ENCODE data around the gene EVI2A. TPM values are rescaled to one million over a fixed set of nuclear protein-coding genes. Genes with fewer than 3 reads are reported as not detected.

The EVI2A gene
- total RNA-seq (2014; rRNA removed; shearing (Covaris generic); ENCODE audit: low replicate concordance): not detected in 2 replicates

DNA sequence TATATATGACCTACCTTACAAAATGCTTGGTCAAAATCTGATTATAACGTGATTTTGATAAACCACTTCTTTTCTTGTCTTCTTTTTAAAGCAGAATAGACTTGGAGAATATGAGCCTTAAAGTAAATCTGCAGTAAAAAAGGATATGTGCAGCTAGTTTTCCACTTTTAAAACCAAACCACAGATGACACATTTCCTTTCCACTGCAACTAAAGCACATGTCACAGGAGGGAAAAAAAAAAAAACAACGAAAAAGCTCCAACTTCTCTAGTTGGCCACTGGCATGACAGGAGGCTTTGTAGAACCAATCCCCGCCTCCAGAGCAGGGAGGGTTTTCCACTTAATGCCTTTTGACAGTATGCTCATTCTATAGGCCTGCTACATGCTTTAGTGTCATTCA lies at the start of gene EVI2A:
EVI2A (minus strand) TSS at position 142 of the 400 bp plus-strand sequence. CDS start 2,609 bp downstream, outside the sequence.
- H2AFZ ChIP-seq (ENCODE audit: low read length): no peak within 1 kb of the TSS
- H3K79me2 ChIP-seq (ENCODE audit: low read length): peaks cover 27% of the 10 kb centered on the region

DNA sequence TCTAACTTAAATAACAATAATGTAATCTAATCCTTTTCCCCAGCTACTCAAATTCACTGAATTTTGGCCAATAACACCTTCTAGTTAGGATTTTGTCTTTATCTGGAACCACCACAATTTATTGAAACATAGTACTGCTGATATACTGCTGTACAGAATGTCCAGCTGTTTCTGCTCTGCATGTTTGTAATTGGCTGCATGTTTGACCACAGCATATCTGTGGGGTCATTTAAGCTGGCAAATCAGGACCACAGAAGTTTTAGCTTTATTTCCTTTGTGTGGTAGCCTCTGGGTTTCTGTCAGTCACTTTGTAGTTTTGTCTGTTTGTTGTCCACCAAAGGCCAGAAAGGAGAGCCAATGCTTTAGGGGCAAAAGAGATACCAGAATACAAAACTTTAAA lies 47.8 kb upstream of the EVI2A start:
- Histone ChIP-seq H3K79me2 (ENCODE audit: low read length) (no peaks in the 10 kb centered on the region), H3K9me3 (ENCODE audit: low read length) (no peaks in the 10 kb centered on the region), H3K4me2 (ENCODE audit: low read depth, low read length, poor library complexity, severe bottlenecking) (no peak overlapping the region), H3K9me2 (replicated peaks; ENCODE audit: insufficient read depth, low read length) (no peaks in the 10 kb centered on the region), H3K27ac (ENCODE audit: low read length) (no peak overlapping the region), H3K36me3 (ENCODE audit: insufficient read depth, low read length) (peaks cover 21% of the 10 kb centered on the region; the same call in 1 of the 2 replicates), H3K4me3 (ENCODE audit: low read length) (no peak overlapping the region), H3K4me1 (ENCODE audit: low read length) (peaks cover 15% of the 10 kb centered on the region), H4K20me1 (ENCODE audit: insufficient read depth, low read depth, low read length) (no peaks in the 10 kb centered on the region), H3K27me3 (ENCODE audit: low read length) (no peaks in the 10 kb centered on the region), H3K9ac (ENCODE audit: low read length) (no peak overlapping the region), H2AFZ (ENCODE audit: low read length) (no peak overlapping the region)
- DNase-seq: no peak

More for the DNA sequence above, at the start of gene EVI2A:
- H3K27ac ChIP-seq (ENCODE audit: low read length): peak within 1 kb of the TSS; percentile 99
- DNase-seq: peak; percentile 62
- H3K4me2 ChIP-seq (ENCODE audit: low read depth, low read length, poor library complexity, severe bottlenecking): no peak within 1 kb of the TSS
- H3K27me3 ChIP-seq (ENCODE audit: low read length): no peaks in the 10 kb centered on the region
- H3K36me3 ChIP-seq (ENCODE audit: insufficient read depth, low read length): peaks cover 3% of the 10 kb centered on the region; the same call in 1 of the 2 replicates
- peaks cover 52% of the 10 kb centered on the region for H3K4me1 ChIP-seq (ENCODE audit: low read length)
- H4K20me1 ChIP-seq (ENCODE audit: insufficient read depth, low read depth, low read length): no peaks in the 10 kb centered on the region
- no peak within 1 kb of the TSS for H3K9ac ChIP-seq (ENCODE audit: low read length)
- no peaks in the 10 kb centered on the region for H3K9me2 ChIP-seq (replicated peaks; ENCODE audit: insufficient read depth, low read length)
- no peaks in the 10 kb centered on the region for H3K9me3 ChIP-seq (ENCODE audit: low read length)
- no peak within 1 kb of the TSS for H3K4me3 ChIP-seq (ENCODE audit: low read length)

- no peaks in the 10 kb centered on the region for H3K9me2 ChIP-seq (replicated peaks; ENCODE audit: insufficient read depth, low read length)
- no peak overlapping the region for H3K4me3 ChIP-seq (ENCODE audit: low read length)
- H3K4me2 ChIP-seq (ENCODE audit: low read depth, low read length, poor library complexity, severe bottlenecking): no peak overlapping the region
- H3K9ac ChIP-seq (ENCODE audit: low read length): no peak overlapping the region
- DNase-seq: no peak
- H3K4me1 ChIP-seq (ENCODE audit: low read length): peaks cover 13% of the 10 kb centered on the region
- H2AFZ ChIP-seq (ENCODE audit: low read length): no peak overlapping the region
- H3K27ac ChIP-seq (ENCODE audit: low read length): no peak overlapping the region
- H3K27me3 ChIP-seq (ENCODE audit: low read length): no peaks in the 10 kb centered on the region
- no peaks in the 10 kb centered on the region; the same call in 1 of the 2 replicates for H3K79me2 ChIP-seq (ENCODE audit: low read length)
- H4K20me1 ChIP-seq (ENCODE audit: insufficient read depth, low read depth, low read length): no peaks in the 10 kb centered on the region
- H3K36me3 ChIP-seq (ENCODE audit: insufficient read depth, low read length): peaks cover 29% of the 10 kb centered on the region; the same call in 1 of the 2 replicates
- no peaks in the 10 kb centered on the region for H3K9me3 ChIP-seq (ENCODE audit: low read length)
Observed at GRCh38 chr17:31366088-31366487, 44.7 kb upstream of the EVI2A start.

DNA sequence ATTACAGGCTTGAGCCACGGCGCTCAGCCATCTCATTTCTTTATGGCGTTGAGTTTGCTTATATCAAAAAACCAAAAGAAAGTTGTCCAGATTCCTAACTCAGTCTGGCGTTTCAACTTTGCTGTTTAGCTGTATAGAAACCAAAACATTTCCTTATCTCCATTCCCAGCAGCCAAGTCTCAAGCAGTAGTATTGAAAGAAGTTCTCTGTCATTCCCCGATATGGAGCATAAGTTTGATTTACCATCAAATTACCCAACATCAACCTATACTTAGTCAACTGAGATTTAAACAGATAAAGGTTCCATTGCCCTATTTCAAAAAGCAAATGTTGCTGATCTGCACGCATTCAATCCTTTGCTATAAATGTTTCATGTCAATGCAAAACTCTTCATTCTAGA lies 42.6 kb upstream of the EVI2A start:
- Histone ChIP-seq H3K9me2 (replicated peaks; ENCODE audit: insufficient read depth, low read length) (no peaks in the 10 kb centered on the region), H3K4me1 (ENCODE audit: low read length) (no peaks in the 10 kb centered on the region), H3K36me3 (ENCODE audit: insufficient read depth, low read length) (peaks cover 39% of the 10 kb centered on the region; the same call in 1 of the 2 replicates), H3K4me2 (ENCODE audit: low read depth, low read length, poor library complexity, severe bottlenecking) (no peak overlapping the region), H3K27ac (ENCODE audit: low read length) (no peak overlapping the region), H3K79me2 (ENCODE audit: low read length) (no peaks in the 10 kb centered on the region; the same call in 1 of the 2 replicates), H3K9me3 (ENCODE audit: low read length) (no peaks in the 10 kb centered on the region), H4K20me1 (ENCODE audit: insufficient read depth, low read depth, low read length) (no peaks in the 10 kb centered on the region), H3K27me3 (ENCODE audit: low read length) (no peaks in the 10 kb centered on the region), H2AFZ (ENCODE audit: low read length) (no peak overlapping the region), H3K9ac (ENCODE audit: low read length) (no peak overlapping the region), H3K4me3 (ENCODE audit: low read length) (no peak overlapping the region)
- no peak for DNase-seq

GRCh38 chr17:31357839-31358394 lies 36.5 kb upstream of the EVI2A start:
- H3K79me2 ChIP-seq (ENCODE audit: low read length): no peaks in the 10 kb centered on the region; the same call in 1 of the 2 replicates
- no peaks in the 10 kb centered on the region for H4K20me1 ChIP-seq (ENCODE audit: insufficient read depth, low read depth, low read length)
- H3K9me3 ChIP-seq (ENCODE audit: low read length): no peaks in the 10 kb centered on the region
- H3K4me2 ChIP-seq (ENCODE audit: low read depth, low read length, poor library complexity, severe bottlenecking): no peak overlapping the region
- peaks cover 57% of the 10 kb centered on the region; the same call in 1 of the 2 replicates for H3K36me3 ChIP-seq (ENCODE audit: insufficient read depth, low read length)
- no peak overlapping the region for H3K27ac ChIP-seq (ENCODE audit: low read length)
- H3K27me3 ChIP-seq (ENCODE audit: low read length): no peaks in the 10 kb centered on the region
- no peak for DNase-seq
- H3K9me2 ChIP-seq (replicated peaks; ENCODE audit: insufficient read depth, low read length): no peaks in the 10 kb centered on the region
- no peak overlapping the region for H3K9ac ChIP-seq (ENCODE audit: low read length)
- H3K4me3 ChIP-seq (ENCODE audit: low read length): no peak overlapping the region
- H3K4me1 ChIP-seq (ENCODE audit: low read length): no peaks in the 10 kb centered on the region
- H2AFZ ChIP-seq (ENCODE audit: low read length): no peak overlapping the region

GRCh38 chr17:31357091-31357490 lies 35.7 kb upstream of the EVI2A start:
- H3K4me1 ChIP-seq (ENCODE audit: low read length): no peaks in the 10 kb centered on the region
- no peak overlapping the region for H3K4me3 ChIP-seq (ENCODE audit: low read length)
- no peaks in the 10 kb centered on the region for H3K27me3 ChIP-seq (ENCODE audit: low read length)
- H4K20me1 ChIP-seq (ENCODE audit: insufficient read depth, low read depth, low read length): no peaks in the 10 kb centered on the region
- H3K9me3 ChIP-seq (ENCODE audit: low read length): no peaks in the 10 kb centered on the region
- H3K36me3 ChIP-seq (ENCODE audit: insufficient read depth, low read length): peaks cover 55% of the 10 kb centered on the region; the same call in 1 of the 2 replicates
- no peak overlapping the region for H3K27ac ChIP-seq (ENCODE audit: low read length)
- H2AFZ ChIP-seq (ENCODE audit: low read length): no peak overlapping the region
- no peaks in the 10 kb centered on the region; the same call in 1 of the 2 replicates for H3K79me2 ChIP-seq (ENCODE audit: low read length)
- no peak overlapping the region for H3K9ac ChIP-seq (ENCODE audit: low read length)
- no peaks in the 10 kb centered on the region for H3K9me2 ChIP-seq (replicated peaks; ENCODE audit: insufficient read depth, low read length)
- DNase-seq: no peak
- no peak overlapping the region for H3K4me2 ChIP-seq (ENCODE audit: low read depth, low read length, poor library complexity, severe bottlenecking)

DNA sequence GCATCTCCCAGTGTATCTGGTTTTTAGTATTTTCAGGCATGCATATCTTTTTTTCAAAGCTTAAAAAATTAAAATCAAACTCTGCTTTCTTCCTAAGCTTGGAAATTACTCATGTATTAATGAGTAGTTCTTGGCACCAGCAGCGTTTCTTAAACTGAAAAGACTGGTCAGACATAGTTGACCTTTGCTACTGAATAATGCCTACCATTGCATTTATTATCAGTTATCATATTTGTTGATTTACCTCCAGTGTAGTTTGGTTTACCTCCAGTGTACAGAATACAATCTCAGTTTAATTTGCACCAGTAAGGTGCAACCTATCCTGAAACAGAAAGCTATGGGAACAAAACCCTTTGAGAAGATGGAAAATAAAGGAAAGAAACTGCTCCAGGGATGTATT lies 34.5 kb upstream of the EVI2A start:
- H2AFZ ChIP-seq (ENCODE audit: low read length): no peak overlapping the region
- no peaks in the 10 kb centered on the region for H3K9me3 ChIP-seq (ENCODE audit: low read length)
- no peak overlapping the region for H3K27ac ChIP-seq (ENCODE audit: low read length)
- no peak overlapping the region for H3K9ac ChIP-seq (ENCODE audit: low read length)
- no peak overlapping the region for H3K4me2 ChIP-seq (ENCODE audit: low read depth, low read length, poor library complexity, severe bottlenecking)
- no peaks in the 10 kb centered on the region for H3K9me2 ChIP-seq (replicated peaks; ENCODE audit: insufficient read depth, low read length)
- peaks cover 53% of the 10 kb centered on the region; the same call in 1 of the 2 replicates for H3K36me3 ChIP-seq (ENCODE audit: insufficient read depth, low read length)
- DNase-seq: no peak
- H3K4me1 ChIP-seq (ENCODE audit: low read length): no peaks in the 10 kb centered on the region
- H4K20me1 ChIP-seq (ENCODE audit: insufficient read depth, low read depth, low read length): no peaks in the 10 kb centered on the region
- H3K4me3 ChIP-seq (ENCODE audit: low read length): no peak overlapping the region
- H3K79me2 ChIP-seq (ENCODE audit: low read length): no peaks in the 10 kb centered on the region
- no peaks in the 10 kb centered on the region for H3K27me3 ChIP-seq (ENCODE audit: low read length)

DNA sequence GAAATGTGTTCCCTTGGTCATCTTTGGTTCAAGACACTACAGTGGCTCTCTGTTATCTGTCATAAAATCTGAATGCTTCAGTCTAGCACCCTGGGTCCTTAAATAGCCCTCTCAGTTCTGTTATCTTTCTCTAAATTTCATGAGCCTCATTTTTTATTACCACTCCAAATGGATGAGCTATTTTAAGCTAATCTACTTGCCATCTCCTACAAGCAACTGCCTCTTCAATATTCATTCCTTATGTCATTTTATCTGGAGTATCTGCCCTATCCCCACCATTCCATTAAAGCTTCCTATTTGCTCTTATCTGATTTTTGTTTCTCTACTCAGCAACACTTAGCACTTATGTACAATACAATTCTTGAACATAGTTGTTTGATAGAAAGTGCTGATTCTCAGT lies 28.0 kb upstream of the EVI2A start:
- no peaks in the 10 kb centered on the region for H3K27me3 ChIP-seq (ENCODE audit: low read length)
- no peak overlapping the region for H3K4me2 ChIP-seq (ENCODE audit: low read depth, low read length, poor library complexity, severe bottlenecking)
- no peak overlapping the region for H3K4me3 ChIP-seq (ENCODE audit: low read length)
- H4K20me1 ChIP-seq (ENCODE audit: insufficient read depth, low read depth, low read length): no peaks in the 10 kb centered on the region
- H3K9me2 ChIP-seq (replicated peaks; ENCODE audit: insufficient read depth, low read length): no peaks in the 10 kb centered on the region
- no peaks in the 10 kb centered on the region for H3K79me2 ChIP-seq (ENCODE audit: low read length)
- H3K27ac ChIP-seq (ENCODE audit: low read length): no peak overlapping the region
- H3K4me1 ChIP-seq (ENCODE audit: low read length): no peaks in the 10 kb centered on the region
- peaks cover 27% of the 10 kb centered on the region; the same call in 1 of the 2 replicates for H3K36me3 ChIP-seq (ENCODE audit: insufficient read depth, low read length)
- no peak overlapping the region for H3K9ac ChIP-seq (ENCODE audit: low read length)
- H2AFZ ChIP-seq (ENCODE audit: low read length): no peak overlapping the region
- no peaks in the 10 kb centered on the region for H3K9me3 ChIP-seq (ENCODE audit: low read length)
- no peak for DNase-seq
